H9 (cell line): ENCODE measurements around the gene AKIRIN1. TPM values are rescaled to one million over a fixed set of nuclear protein-coding genes. Genes with fewer than 3 reads are reported as not detected.

ENCODE experiments used
- DNase-seq: peaks from one replicate; pipeline ENCODE4 v3.0.0-alpha.2; 2017
- H2AFZ ChIP-seq: one replicate; pipeline ENCODE4 v1.6.1; 2013; ENCODE audit warnings: mild to moderate bottlenecking, low read length, control low read depth, moderate library complexity
- H2AK5ac ChIP-seq: 2 replicates; pipeline ENCODE4 v1.6.1; 2013; ENCODE audit warnings: low read length, control low read depth, mixed read lengths; ENCODE audit not compliant: insufficient read length
- H2BK120ac ChIP-seq: one replicate; pipeline ENCODE4 v1.6.1; 2013; ENCODE audit warnings: low read depth, mild to moderate bottlenecking, low read length, control low read depth, inconsistent platforms; ENCODE audit not compliant: poor library complexity, severe bottlenecking
- H2BK12ac ChIP-seq: 2 replicates; pipeline ENCODE4 v1.6.1; 2013; ENCODE audit warnings: low read length, control low read depth, mixed read lengths, low read depth; ENCODE audit not compliant: insufficient read length
- H2BK15ac ChIP-seq: 2 replicates; pipeline ENCODE4 v1.6.1; 2013; ENCODE audit warnings: low read depth, low read length, control low read depth
- H2BK20ac ChIP-seq: one replicate; pipeline ENCODE4 v1.6.1; 2013; ENCODE audit warnings: low read depth, mild to moderate bottlenecking, low read length, control low read depth, inconsistent platforms; ENCODE audit not compliant: poor library complexity, severe bottlenecking
- H2BK5ac ChIP-seq: 2 replicates; pipeline ENCODE4 v1.6.1; 2013; ENCODE audit warnings: low read length, control low read depth, mixed read lengths; ENCODE audit not compliant: insufficient read length
- H3K14ac ChIP-seq: 2 replicates; pipeline ENCODE4 v1.6.1; 2013; ENCODE audit warnings: low read length, control low read depth; ENCODE audit not compliant: insufficient read depth
- H3K18ac ChIP-seq: 2 replicates; pipeline ENCODE4 v1.6.1; 2013; ENCODE audit warnings: low read depth, mild to moderate bottlenecking, mixed read lengths, low read length, control low read depth; ENCODE audit not compliant: insufficient read length
- H3K23ac ChIP-seq: 2 replicates; pipeline ENCODE4 v1.6.1; 2013; ENCODE audit warnings: low read length, control low read depth, mixed read lengths, low read depth; ENCODE audit not compliant: insufficient read length
- H3K23me2 ChIP-seq: 2 replicates; pipeline ENCODE4 v1.6.1; 2013; ENCODE audit warnings: low read depth, mild to moderate bottlenecking, mixed read lengths, low read length, control low read depth; ENCODE audit not compliant: insufficient read length, poor library complexity, severe bottlenecking
- H3K27ac ChIP-seq: 2 replicates; pipeline ENCODE4 v1.5.1; 2013; ENCODE audit warnings: low read length, control low read depth, mixed read lengths, low read depth; ENCODE audit not compliant: insufficient read length
- H3K27me3 ChIP-seq: 2 replicates; pipeline ENCODE4 v1.6.1; 2013; ENCODE audit warnings: low read length, control low read depth, inconsistent platforms; ENCODE audit not compliant: insufficient read depth
- H3K4ac ChIP-seq: 2 replicates; pipeline ENCODE4 v1.6.1; 2013; ENCODE audit warnings: low read depth, mild to moderate bottlenecking, control low read depth, inconsistent platforms, low read length, moderate library complexity
- H3K4me1 ChIP-seq: 2 replicates; pipeline ENCODE4 v1.6.1; 2013; ENCODE audit warnings: low read length, control low read depth, inconsistent platforms; ENCODE audit not compliant: insufficient read depth
- H3K4me2 ChIP-seq: 2 replicates; pipeline ENCODE4 v1.6.1; 2013; ENCODE audit warnings: low read length, control low read depth, mixed read lengths; ENCODE audit not compliant: insufficient read length, insufficient read depth
- H3K56ac ChIP-seq: 2 replicates; pipeline ENCODE4 v1.6.1; 2013; ENCODE audit warnings: low read depth, mild to moderate bottlenecking, mixed read lengths, low read length, control low read depth; ENCODE audit not compliant: insufficient read length
- H3K79me1 ChIP-seq: 2 replicates; pipeline ENCODE4 v1.6.1; 2013; ENCODE audit warnings: low read depth, mild to moderate bottlenecking, moderate library complexity, low read length, control low read depth, inconsistent platforms; ENCODE audit not compliant: insufficient read depth, poor library complexity, severe bottlenecking
- H3K79me2 ChIP-seq: 2 replicates; pipeline ENCODE4 v1.6.1; 2013; ENCODE audit warnings: low read length, control low read depth, inconsistent platforms; ENCODE audit not compliant: insufficient read depth
- H3K9ac ChIP-seq: 2 replicates; pipeline ENCODE4 v1.6.1; 2013; ENCODE audit warnings: low read length, control low read depth, mixed read lengths; ENCODE audit not compliant: insufficient read length; ENCODE audit errors: extremely low read depth
- H3K9me3 ChIP-seq: one replicate; pipeline ENCODE4 v1.6.1; 2013; ENCODE audit warnings: low read depth, low read length, inconsistent platforms; ENCODE audit not compliant: control insufficient read depth
- H3T11ph ChIP-seq: one replicate; pipeline ENCODE4 v1.6.1; 2013; ENCODE audit warnings: mild to moderate bottlenecking, low read length, control low read depth, inconsistent platforms
- H4K20me1 ChIP-seq: one replicate; pipeline ENCODE4 v1.6.1; 2013; ENCODE audit not compliant: control insufficient read depth, insufficient read length, insufficient read depth
- H4K5ac ChIP-seq: 2 replicates; pipeline ENCODE4 v1.6.1; 2013; ENCODE audit warnings: low read depth, mild to moderate bottlenecking, mixed read lengths, low read length, control low read depth; ENCODE audit not compliant: insufficient read length
- H4K8ac ChIP-seq: replicated peaks from 2 replicates; pipeline ENCODE4 v1.6.1; 2013; ENCODE audit warnings: low read length, control low read depth, mixed read lengths, low read depth; ENCODE audit not compliant: insufficient read length
- H4K91ac ChIP-seq: 2 replicates; pipeline ENCODE4 v1.6.1; 2013; ENCODE audit warnings: low read depth, mild to moderate bottlenecking, moderate library complexity, mixed read lengths, low read length, control low read depth; ENCODE audit not compliant: insufficient read length
- H3K27ac Mint-ChIP-seq, 3 experiments: 2 replicates in 2 of 3; 3 replicates in 1 of 3; pipeline ENCODE4 v1.8.0; 2020 to 2021; ENCODE audit warnings: mixed read lengths in 3 of 3, mild to moderate bottlenecking in 1 of 3, moderate library complexity in 1 of 3
- H3K27me3 Mint-ChIP-seq: 2 replicates; pipeline ENCODE4 v1.8.0; 2021; ENCODE audit warnings: low read depth, mild to moderate bottlenecking, moderate library complexity, mixed read lengths
- H3K36me3 Mint-ChIP-seq, 3 experiments: 2 replicates in 2 of 3; 3 replicates in 1 of 3; pipeline ENCODE4 v1.8.0; 2020 to 2021; ENCODE audit warnings: low read depth in 3 of 3, mixed read lengths in 3 of 3; ENCODE audit not compliant: insufficient read depth in 1 of 3
- H3K4me1 Mint-ChIP-seq, 2 experiments: 2 replicates each; pipeline ENCODE4 v1.8.0; 2020; ENCODE audit warnings: mixed read lengths in 2 of 2
- H3K4me3 Mint-ChIP-seq, 2 experiments: 2 replicates in 1 of 2; 3 replicates in 1 of 2; pipeline ENCODE4 v1.8.0; 2020 to 2021; ENCODE audit warnings: mild to moderate bottlenecking in 2 of 2, mixed read lengths in 2 of 2, moderate library complexity in 1 of 2
- H3K9me3 Mint-ChIP-seq, 2 experiments: 2 replicates in 1 of 2; 3 replicates in 1 of 2; pipeline ENCODE4 v1.8.0; 2020; ENCODE audit warnings: mild to moderate bottlenecking in 2 of 2, mixed read lengths in 2 of 2, moderate library complexity in 1 of 2
- WGBS: extraction: QIAGEN DNeasy Blood & Tissue Kit; methylation state at CpG from one replicate; pipeline ENCODE4 v1.1.7; 2013; ENCODE audit warnings: missing lambda C conversion rate, low lambda C conversion rate, mixed read lengths; ENCODE audit not compliant: insufficient read length; ENCODE audit errors: extremely low coverage; 5-methylcytosine and 5-hydroxymethylcytosine counted together
- total RNA-seq: library from RNA; stranded (reverse); gene quantifications from 2 replicates; pipeline ENCODE4 v1.2.1, GENCODE V29; 2021
- TF ChIP-seq, protein P1 (sequence below): fragments of 200-600 bp; sonication (generic); conservative IDR thresholded peaks from 3 replicates; pipeline ENCODE4 v1.8.0; 2021; ENCODE audit warnings: antibody characterized with exemption, mild to moderate bottlenecking

AKIRIN1 gene
- total RNA-seq, 1 experiment from 2014 or later = 237 TPM

- H4K8ac ChIP-seq = no peak overlapping the region
- no peak overlapping the region for H2AK5ac ChIP-seq
- H3K79me1 ChIP-seq = peaks cover 6% of the 10 kb centered on the region
- H3K9ac ChIP-seq = peak overlapping the region; percentile 93
- H3K14ac ChIP-seq = peak overlapping the region; percentile 97
- no peaks in the 10 kb centered on the region for H3K4me1 ChIP-seq
- peaks cover 9 to 11% of the 10 kb centered on the region in 2 experiments for H3K4me1 Mint-ChIP-seq
- H3K23me2 ChIP-seq = peaks cover 5% of the 10 kb centered on the region
- no peaks in the 10 kb centered on the region for H3K9me3 ChIP-seq
- H2BK15ac ChIP-seq = no peak overlapping the region
- H3K4me3 Mint-ChIP-seq = peak overlapping the region; percentile 89 to 96
- peak overlapping the region; percentile 59 for H3K27ac ChIP-seq
- no peak overlapping the region for H2BK20ac ChIP-seq
- no peaks in the 10 kb centered on the region for H4K20me1 ChIP-seq
- DNase-seq = no peak
- H2BK120ac ChIP-seq = no peak overlapping the region
- no CpG with 5 or more reads among the region's 30 CpGs for WGBS
- no peak overlapping the region for H4K91ac ChIP-seq
- no peak overlapping the region; the same call in 1 of the 2 replicates for H3K4ac ChIP-seq
- peak overlapping the region; percentile 96 for H3K18ac ChIP-seq
- H2AFZ ChIP-seq = no peak overlapping the region
- no peaks in the 10 kb centered on the region for H3K27me3 ChIP-seq
- peak overlapping the region; percentile 53 for H4K5ac ChIP-seq
- H3K56ac ChIP-seq = peak overlapping the region; percentile 42
- peak overlapping the region; percentile 98 to 100 (median 99) for H3K27ac Mint-ChIP-seq
- no peak overlapping the region for H3K23ac ChIP-seq
- H3K9me3 Mint-ChIP-seq = peaks cover 0 to 5% of the 10 kb centered on the region in 2 experiments; a peak in 1 of 5 replicates
- TF ChIP-seq, protein P1, sequence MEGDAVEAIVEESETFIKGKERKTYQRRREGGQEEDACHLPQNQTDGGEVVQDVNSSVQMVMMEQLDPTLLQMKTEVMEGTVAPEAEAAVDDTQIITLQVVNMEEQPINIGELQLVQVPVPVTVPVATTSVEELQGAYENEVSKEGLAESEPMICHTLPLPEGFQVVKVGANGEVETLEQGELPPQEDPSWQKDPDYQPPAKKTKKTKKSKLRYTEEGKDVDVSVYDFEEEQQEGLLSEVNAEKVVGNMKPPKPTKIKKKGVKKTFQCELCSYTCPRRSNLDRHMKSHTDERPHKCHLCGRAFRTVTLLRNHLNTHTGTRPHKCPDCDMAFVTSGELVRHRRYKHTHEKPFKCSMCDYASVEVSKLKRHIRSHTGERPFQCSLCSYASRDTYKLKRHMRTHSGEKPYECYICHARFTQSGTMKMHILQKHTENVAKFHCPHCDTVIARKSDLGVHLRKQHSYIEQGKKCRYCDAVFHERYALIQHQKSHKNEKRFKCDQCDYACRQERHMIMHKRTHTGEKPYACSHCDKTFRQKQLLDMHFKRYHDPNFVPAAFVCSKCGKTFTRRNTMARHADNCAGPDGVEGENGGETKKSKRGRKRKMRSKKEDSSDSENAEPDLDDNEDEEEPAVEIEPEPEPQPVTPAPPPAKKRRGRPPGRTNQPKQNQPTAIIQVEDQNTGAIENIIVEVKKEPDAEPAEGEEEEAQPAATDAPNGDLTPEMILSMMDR = no peak
- peak overlapping the region; percentile 84 for H2BK5ac ChIP-seq
- H3T11ph ChIP-seq = no peak overlapping the region
- peaks cover 18 to 45% (median 37%) of the 10 kb centered on the region in 3 experiments; a peak in 6 of 7 replicates for H3K36me3 Mint-ChIP-seq
- H2BK12ac ChIP-seq = no peak overlapping the region
- H3K4me2 ChIP-seq = peak overlapping the region; percentile 78
- peaks cover 9% of the 10 kb centered on the region; the same call in 1 of the 2 replicates for H3K79me2 ChIP-seq
- no peaks in the 10 kb centered on the region for H3K27me3 Mint-ChIP-seq
Observed at GRCh38 chr1:39026866-39027507, 35.9 kb downstream of the AKIRIN1 start.
